Skeletal muscle tissue (tissue), 4 donors: ENCODE data around the gene THSD7A. TPM values are rescaled to one million over a fixed set of nuclear protein-coding genes. Genes with fewer than 3 reads are reported as not detected.
"Not testable (repeated sequence)": the region's sequence is repeated elsewhere in the genome, so short reads cannot be mapped to it uniquely, and the experiment has no call there.

Source experiments
- H3K27ac ChIP-seq: one replicate; pipeline ENCODE4 v1.7.0; 2013; ENCODE audit warnings: mild to moderate bottlenecking, low read depth, low read length, inconsistent platforms
- H3K27me3 ChIP-seq, 3 donors: one replicate each; pipeline ENCODE4 v1.7.0; 2013; ENCODE audit warnings: low read length in 3 of 3; ENCODE audit not compliant: control insufficient read depth in 3 of 3, insufficient read depth in 3 of 3
- H3K36me3 ChIP-seq, 3 donors: one replicate each; pipeline ENCODE4 v1.7.0; 2013; ENCODE audit warnings: low read length in 3 of 3; ENCODE audit not compliant: control insufficient read depth in 3 of 3, insufficient read depth in 3 of 3
- H3K4me1 ChIP-seq, 3 donors: one replicate each; pipeline ENCODE4 v1.7.0; 2013; ENCODE audit warnings: low read length in 3 of 3, mild to moderate bottlenecking in 3 of 3; ENCODE audit not compliant: control insufficient read depth in 3 of 3, insufficient read depth in 3 of 3
- H3K4me3 ChIP-seq, 3 donors: one replicate each; pipeline ENCODE4 v1.7.0; 2013; ENCODE audit warnings: low read length in 3 of 3
- H3K9ac ChIP-seq, 3 donors: one replicate each; pipeline ENCODE4 v1.7.0; 2013; ENCODE audit warnings: low read length in 3 of 3, mild to moderate bottlenecking in 3 of 3, moderate library complexity in 2 of 3, low read depth in 1 of 3
- H3K9me3 ChIP-seq, 3 donors: one replicate each; pipeline ENCODE4 v1.7.0; 2013; ENCODE audit warnings: low read length in 3 of 3; ENCODE audit not compliant: control insufficient read depth in 3 of 3
- total RNA-seq: library from RNA; depleted of rRNA; stranded (reverse); fragments of >200 nt; gene quantifications from one replicate; pipeline ENCODE4 v1.2.3, GENCODE V29; 2014
- donor health status: Osteomylitis.

The THSD7A gene
- total RNA-seq, 1 donor from 2014 or later: 4.7 TPM

GRCh38 chr7:11521964-11522499 lies 310.0 kb downstream of the THSD7A start:
- not testable (repeated sequence) for H3K27me3 ChIP-seq, H3K4me1 ChIP-seq, H3K9me3 ChIP-seq, H3K4me3 ChIP-seq, H3K36me3 ChIP-seq, H3K9ac ChIP-seq, H3K27ac ChIP-seq

DNA sequence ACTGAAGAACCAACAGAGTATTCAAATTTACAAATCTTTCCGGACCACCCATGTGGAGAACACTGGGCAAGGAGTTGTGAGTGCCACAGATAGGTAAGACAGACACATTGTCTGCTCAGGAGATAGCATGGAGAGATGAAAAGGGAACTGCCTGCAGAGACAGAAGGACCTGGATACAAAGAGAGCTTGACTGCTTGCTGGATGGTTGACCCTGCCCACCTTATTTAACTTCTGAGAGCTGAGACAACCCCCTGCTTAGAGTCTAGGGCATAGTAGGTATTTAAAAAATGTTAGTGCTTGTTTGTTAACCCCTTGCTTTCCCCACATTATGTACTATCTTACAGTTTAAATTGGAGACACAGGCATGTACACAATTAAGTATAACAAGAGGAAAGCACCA lies 314.1 kb downstream of the THSD7A start:
- H3K27ac ChIP-seq: no peak overlapping the region
- H3K36me3 ChIP-seq: no peaks in the 10 kb centered on the region
- H3K27me3 ChIP-seq: no peaks in the 10 kb centered on the region
- H3K9me3 ChIP-seq: no peaks in the 10 kb centered on the region
- H3K9ac ChIP-seq: no peak overlapping the region
- no peaks in the 10 kb centered on the region for H3K4me1 ChIP-seq
- H3K4me3 ChIP-seq: no peak overlapping the region

- no peaks in the 10 kb centered on the region for H3K4me1 ChIP-seq
- no peaks in the 10 kb centered on the region for H3K9me3 ChIP-seq
- no peak overlapping the region for H3K27ac ChIP-seq
- no peak overlapping the region for H3K4me3 ChIP-seq
- no peaks in the 10 kb centered on the region for H3K27me3 ChIP-seq
- H3K36me3 ChIP-seq: no peaks in the 10 kb centered on the region
- H3K9ac ChIP-seq: no peak overlapping the region
Measured at GRCh38 chr7:11516328-11516727, 315.7 kb downstream of the THSD7A start.

GRCh38 chr7:11513460-11513859 lies 318.5 kb downstream of the THSD7A start:
- H3K27me3 ChIP-seq: no peaks in the 10 kb centered on the region
- H3K4me1 ChIP-seq: no peaks in the 10 kb centered on the region
- no peak overlapping the region for H3K4me3 ChIP-seq
- no peak overlapping the region for H3K27ac ChIP-seq
- no peaks in the 10 kb centered on the region for H3K9me3 ChIP-seq
- H3K36me3 ChIP-seq: no peaks in the 10 kb centered on the region
- H3K9ac ChIP-seq: no peak overlapping the region

- Histone ChIP-seq H3K27ac (no peak overlapping the region), H3K9ac (no peak overlapping the region), H3K27me3 (no peaks in the 10 kb centered on the region), H3K4me3 (no peak overlapping the region), H3K36me3 (no peaks in the 10 kb centered on the region), H3K4me1 (no peaks in the 10 kb centered on the region), H3K9me3 (no peaks in the 10 kb centered on the region)
Measured at GRCh38 chr7:11507929-11508328, 324.1 kb downstream of the THSD7A start.

GRCh38 chr7:11506417-11506816 lies 325.6 kb downstream of the THSD7A start:
- no peaks in the 10 kb centered on the region for H3K9me3 ChIP-seq
- H3K27me3 ChIP-seq: no peaks in the 10 kb centered on the region
- H3K9ac ChIP-seq: no peak overlapping the region
- no peaks in the 10 kb centered on the region for H3K36me3 ChIP-seq
- no peak overlapping the region for H3K4me3 ChIP-seq
- H3K27ac ChIP-seq: no peak overlapping the region
- no peaks in the 10 kb centered on the region for H3K4me1 ChIP-seq

GRCh38 chr7:11505471-11505985 lies 326.5 kb downstream of the THSD7A start:
- Histone ChIP-seq H3K9me3 (no peaks in the 10 kb centered on the region), H3K27me3 (no peaks in the 10 kb centered on the region), H3K9ac (no peak overlapping the region), H3K4me1 (no peaks in the 10 kb centered on the region), H3K4me3 (no peak overlapping the region), H3K27ac (no peak overlapping the region), H3K36me3 (no peaks in the 10 kb centered on the region)

GRCh38 chr7:11492307-11492706 lies 339.7 kb downstream of the THSD7A start:
- Histone ChIP-seq H3K9ac (no peak overlapping the region), H3K27me3 (no peaks in the 10 kb centered on the region), H3K36me3 (no peaks in the 10 kb centered on the region)

GRCh38 chr7:11491811-11492210 lies 340.2 kb downstream of the THSD7A start:
- H3K9ac ChIP-seq: no peak overlapping the region
- no peak overlapping the region for H3K27ac ChIP-seq
- no peaks in the 10 kb centered on the region for H3K4me1 ChIP-seq
- no peaks in the 10 kb centered on the region for H3K27me3 ChIP-seq
- H3K36me3 ChIP-seq: no peaks in the 10 kb centered on the region
- no peak overlapping the region for H3K4me3 ChIP-seq
- no peaks in the 10 kb centered on the region for H3K9me3 ChIP-seq

More at GRCh38 chr7:11492307-11492706, 339.7 kb downstream of the THSD7A start:
- H3K27ac ChIP-seq: no peak overlapping the region
- no peaks in the 10 kb centered on the region for H3K4me1 ChIP-seq
- H3K9me3 ChIP-seq: no peaks in the 10 kb centered on the region
- no peak overlapping the region for H3K4me3 ChIP-seq

DNA sequence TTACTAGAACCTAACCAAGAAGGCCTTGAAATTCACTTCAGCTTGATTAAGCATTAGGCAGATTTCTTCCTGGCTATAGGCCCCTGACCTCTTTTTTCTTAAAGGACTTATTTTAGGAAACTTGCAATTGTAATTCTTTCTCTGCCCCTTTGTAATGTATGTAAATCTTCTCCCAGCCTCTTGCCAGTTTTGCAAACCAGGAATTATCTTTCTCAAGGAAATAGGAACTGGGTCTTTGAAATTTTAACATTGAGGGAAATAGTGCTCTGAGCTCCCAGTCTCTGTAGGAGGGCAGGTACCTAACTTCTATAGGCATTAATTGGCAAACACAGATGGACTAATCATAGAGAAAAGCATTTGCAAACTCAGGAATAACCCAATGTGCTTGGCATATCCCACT lies 342.7 kb downstream of the THSD7A start:
- Histone ChIP-seq H3K4me3 (no peak overlapping the region), H3K36me3 (no peaks in the 10 kb centered on the region), H3K9ac (no peak overlapping the region), H3K9me3 (no peaks in the 10 kb centered on the region), H3K27ac (no peak overlapping the region), H3K27me3 (no peaks in the 10 kb centered on the region), H3K4me1 (no peaks in the 10 kb centered on the region)
